HFF-Myc (cell line): Measurements from ENCODE around the gene GJC3.
"Not testable (repeated sequence)": the region's sequence is repeated elsewhere in the genome, so short reads cannot be mapped to it uniquely, and the experiment has no call there.

Experiments used
- DNase-seq: peaks from one replicate; pipeline ENCODE4 v3.0.0-alpha.2; 2011; ENCODE audit warnings: low read depth; ENCODE audit errors: extremely low read depth
- H3K4me3 ChIP-seq: replicated peaks from 2 replicates; pipeline ENCODE4 v1.5.1; 2011; ENCODE audit warnings: low read depth, mild to moderate bottlenecking, control low read depth, low read length
- CTCF ChIP-seq: IDR thresholded peaks from 2 replicates; pipeline ENCODE4 v1.5.1; 2012; ENCODE audit warnings: mild to moderate bottlenecking, low read depth, low read length, control low read depth; ENCODE audit errors: missing control alignments

Gene GJC3

GRCh38 chr7:99894738-99895137 lies 34.7 kb downstream of the GJC3 start:
- H3K4me3 ChIP-seq = no peak overlapping the region
- DNase-seq = no peak
- no peak for TF ChIP-seq CTCF

GRCh38 chr7:99893280-99893679 lies 36.1 kb downstream of the GJC3 start:
- TF ChIP-seq CTCF = no peak
- no peak overlapping the region for H3K4me3 ChIP-seq
- DNase-seq = no peak

GRCh38 chr7:99890348-99890747 lies 39.1 kb downstream of the GJC3 start:
- DNase-seq, H3K4me3 ChIP-seq: not testable (repeated sequence)

- H3K4me3 ChIP-seq, DNase-seq: not testable (repeated sequence)
Measured at GRCh38 chr7:99888366-99888765, 41.1 kb downstream of the GJC3 start.

- no peak for TF ChIP-seq CTCF
- no peak overlapping the region for H3K4me3 ChIP-seq
- no peak for DNase-seq
Measured at GRCh38 chr7:99881370-99881769, 48.0 kb downstream of the GJC3 start.

- H3K4me3 ChIP-seq = no peak within 1 kb of the TSS
- TF ChIP-seq CTCF = no peak
- no peak for DNase-seq
Measured at GRCh38 chr7:99876933-99877332, 52.5 kb downstream of the GJC3 start, which contains the start of gene OR2AE1. Gene OR2AE1, minus strand, starts transcription at chr7:99877033. Its CDS starts 0 bp downstream, at chr7:99877033.

- no peak for DNase-seq
- H3K4me3 ChIP-seq = no peak overlapping the region
- TF ChIP-seq CTCF = no peak
Measured at GRCh38 chr7:99876491-99876890, 52.9 kb downstream of the GJC3 start.
